ENCODE measurements around the gene ASL.
"Not testable (repeated sequence)": the region's sequence is repeated elsewhere in the genome, so short reads cannot be mapped to it uniquely, and the experiment has no call there.

The ASL gene

GRCh38 chr7:66119245-66119850 lies 43.7 kb downstream of the ASL start:
- DNase-seq (ENCODE audit: low read depth in 2 of 2), result no peak

DNA sequence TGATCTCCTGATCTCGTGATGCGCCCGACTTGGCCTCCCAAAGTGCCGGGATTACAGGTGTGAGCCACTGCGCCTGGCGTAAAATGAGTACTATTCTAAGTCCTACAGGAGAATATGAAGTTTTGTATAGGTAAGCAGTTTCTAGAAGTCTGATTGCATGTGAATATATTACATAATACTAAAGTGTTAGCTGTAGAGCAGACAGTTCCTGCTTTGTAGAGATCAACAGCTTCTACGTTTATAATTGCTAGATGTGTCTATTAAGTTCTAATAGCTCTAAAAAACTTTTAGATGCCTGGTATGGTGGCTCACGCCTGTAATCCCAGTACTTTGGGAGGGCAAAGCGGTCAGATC lies 47.5 kb downstream of the ASL start:
- DNase-seq (ENCODE audit: low read depth in 2 of 2), result no peak

- not testable (repeated sequence) for DNase-seq (ENCODE audit: low read depth in 2 of 2)
Measured at GRCh38 chr7:66124569-66124861, 48.9 kb downstream of the ASL start.

- DNase-seq (ENCODE audit: low read depth in 2 of 2), result no peak
Measured at GRCh38 chr7:66125052-66125694, 49.6 kb downstream of the ASL start.

DNA sequence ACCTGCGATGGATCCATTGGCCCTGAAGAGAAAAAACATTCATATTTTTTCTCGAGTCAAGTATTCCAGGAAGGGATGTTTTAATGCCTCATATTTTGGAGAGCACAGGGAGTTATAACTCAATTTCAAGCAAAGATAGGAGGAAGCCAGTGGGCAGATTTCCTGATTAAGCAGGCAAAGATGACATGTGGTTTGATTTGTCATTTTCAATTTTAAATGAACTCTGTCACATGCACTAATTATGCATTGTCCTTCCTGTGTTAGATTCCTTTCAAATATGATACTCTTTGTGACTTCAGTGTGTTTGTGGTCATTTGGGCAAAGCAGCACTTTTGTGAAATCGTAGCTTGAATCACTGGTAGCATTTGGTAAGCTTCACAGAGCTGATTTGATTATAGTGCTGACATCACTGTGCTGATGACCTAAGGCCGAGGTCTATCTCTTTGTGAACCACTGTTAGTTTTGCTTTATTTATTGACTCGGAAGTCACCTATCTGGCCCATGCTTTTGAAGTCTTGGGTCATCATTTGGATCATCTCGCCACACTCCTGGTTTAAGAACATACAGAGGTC lies 50.2 kb downstream of the ASL start:
- not testable (repeated sequence) for DNase-seq (ENCODE audit: low read depth in 2 of 2)

GRCh38 chr7:66127172-66127571 lies 51.6 kb downstream of the ASL start:
- DNase-seq (ENCODE audit: low read depth in 2 of 2), result not testable (repeated sequence)

DNA sequence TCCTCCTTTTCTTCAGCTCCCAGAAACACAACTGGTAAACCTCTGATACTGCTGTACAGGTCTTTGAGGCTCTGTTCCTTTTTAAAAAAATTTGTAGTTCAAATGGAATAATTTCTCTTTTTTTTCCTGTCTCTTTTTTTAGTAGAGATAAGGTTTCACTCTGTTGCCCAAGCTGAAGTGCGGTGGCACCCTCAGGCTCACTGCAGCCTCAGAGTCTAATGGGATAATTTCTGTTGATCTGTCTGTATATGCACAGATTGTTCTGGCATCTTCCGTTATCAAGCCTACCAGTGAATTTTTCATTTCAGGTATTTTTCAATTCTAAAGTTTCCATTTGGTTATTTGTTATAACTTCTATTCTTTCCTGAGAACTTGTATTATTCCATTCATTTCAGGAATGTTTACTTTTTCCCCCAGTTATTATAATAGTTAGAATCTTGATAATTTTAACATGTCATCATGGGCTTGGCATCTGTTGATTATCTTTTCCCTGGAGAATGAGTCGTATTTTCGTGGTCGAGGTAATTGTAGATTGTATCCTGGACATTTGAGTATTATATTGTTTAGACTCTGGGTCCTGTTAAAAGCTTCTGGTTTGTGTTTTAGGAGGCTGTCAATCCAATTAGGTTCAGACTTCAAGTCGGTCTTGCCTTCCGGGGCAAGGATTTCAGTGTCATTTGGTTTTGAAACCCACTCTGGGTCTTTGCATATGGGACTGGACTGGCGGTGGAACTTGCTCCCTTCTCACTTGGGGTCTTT lies 63.6 kb downstream of the ASL start:
- DNase-seq (ENCODE audit: low read depth in 2 of 2), result no peak

DNA sequence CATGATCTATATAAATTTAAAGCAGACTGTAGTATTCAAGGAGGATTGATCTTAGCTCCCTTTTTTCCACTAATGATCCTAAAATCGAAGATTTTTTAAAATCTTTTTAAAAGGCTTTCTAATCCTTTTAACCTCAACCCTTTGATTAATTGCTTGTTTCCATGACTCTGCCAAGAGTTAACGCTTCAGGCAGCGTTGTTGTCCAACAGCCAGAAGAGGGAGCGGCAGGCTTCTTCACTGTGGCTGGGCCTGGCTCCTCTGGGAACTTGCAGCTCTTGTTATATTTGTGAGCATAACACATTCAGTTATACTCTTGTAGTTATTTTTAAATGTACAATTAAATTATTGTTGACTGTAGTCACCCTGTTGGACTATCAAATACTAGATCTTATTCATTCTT lies 65.3 kb downstream of the ASL start:
- DNase-seq (ENCODE audit: low read depth in 2 of 2), result no peak

DNA sequence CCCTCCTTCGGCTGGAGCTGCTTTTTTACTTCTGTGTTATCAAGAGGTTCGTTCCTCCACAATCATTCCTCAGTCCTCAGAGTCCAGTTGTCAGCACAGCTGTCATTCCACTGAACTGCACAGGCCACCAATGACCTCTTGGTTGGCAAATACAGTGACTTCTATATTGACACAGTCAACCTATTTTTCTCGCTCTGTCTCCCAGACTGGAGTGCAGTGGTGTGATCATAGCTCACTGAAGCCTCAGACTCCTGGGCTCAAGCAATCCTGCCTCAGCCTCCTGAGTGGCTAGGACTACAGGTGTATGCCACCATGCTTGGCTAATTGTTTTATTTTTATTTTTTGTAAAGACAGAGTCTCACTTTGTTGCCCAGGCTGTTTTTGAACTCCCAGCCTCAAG lies 66.7 kb downstream of the ASL start:
- DNase-seq (ENCODE audit: low read depth in 2 of 2), result no peak

DNA sequence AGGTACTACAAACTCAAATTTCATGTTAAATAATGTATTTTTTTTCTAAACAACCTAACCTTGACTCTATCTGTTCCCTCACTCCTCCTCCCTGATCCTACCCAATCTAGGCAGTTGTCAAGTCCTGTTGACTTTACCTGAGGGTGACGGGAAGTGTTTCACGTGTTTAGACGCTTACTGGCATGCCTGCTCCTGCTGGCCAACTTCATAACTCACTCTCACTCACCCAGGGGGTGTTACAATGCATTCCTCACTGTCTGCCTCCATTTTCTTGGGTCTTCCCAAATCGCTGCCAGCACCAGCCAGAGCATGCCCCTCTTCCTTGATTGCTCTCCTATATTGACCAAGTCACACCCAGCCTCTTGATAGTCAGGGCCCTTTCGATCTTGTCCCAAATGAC lies 67.4 kb downstream of the ASL start:
- no peak for DNase-seq (ENCODE audit: low read depth in 2 of 2)

All from stimulated activated CD4-positive, alpha-beta T cell treated with anti-CD3 and anti-CD28 coated beads, Interleukin-15, amount 100 ng/mL, for 48 hours (primary cell).